GM12801 (cell line): Measurements from ENCODE around the gene MYCBP.

Experiments used
- TF ChIP-seq, protein P1 (sequence below): IDR thresholded peaks from one replicate; pipeline ENCODE4 v1.5.1; 2011; ENCODE audit warnings: control low read depth; ENCODE audit not compliant: insufficient read length; ENCODE audit errors: extremely low read depth

Gene MYCBP

DNA sequence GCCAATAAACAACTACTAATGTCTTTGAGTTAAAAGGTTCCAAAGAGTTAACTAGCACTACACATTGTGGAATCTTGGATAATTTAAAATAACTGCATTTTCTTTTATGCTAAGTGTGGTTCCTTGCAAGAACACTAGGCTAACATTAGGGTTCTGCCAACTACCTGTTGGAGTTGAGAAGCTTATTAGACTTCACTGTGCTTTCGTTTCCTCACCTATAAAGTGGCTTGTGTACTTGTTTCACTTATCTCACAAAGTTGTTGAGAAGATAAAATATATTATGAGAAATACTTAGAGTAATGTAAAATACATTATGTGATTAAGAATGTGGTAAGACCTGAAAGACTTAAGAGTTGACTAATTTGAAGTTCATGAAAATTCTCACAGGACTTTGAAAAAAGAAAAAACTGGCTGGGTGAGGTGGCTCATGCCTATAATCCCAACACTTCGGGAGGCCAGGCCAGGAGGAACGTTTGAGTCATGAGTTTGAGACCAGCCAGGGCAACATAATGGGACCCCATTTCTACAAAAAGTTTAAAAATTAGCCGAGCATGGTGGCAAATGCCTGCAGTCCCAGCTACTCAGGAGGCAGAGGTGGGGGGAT lies 7.9 kb downstream of the MYCBP start:
- TF ChIP-seq, protein P1, sequence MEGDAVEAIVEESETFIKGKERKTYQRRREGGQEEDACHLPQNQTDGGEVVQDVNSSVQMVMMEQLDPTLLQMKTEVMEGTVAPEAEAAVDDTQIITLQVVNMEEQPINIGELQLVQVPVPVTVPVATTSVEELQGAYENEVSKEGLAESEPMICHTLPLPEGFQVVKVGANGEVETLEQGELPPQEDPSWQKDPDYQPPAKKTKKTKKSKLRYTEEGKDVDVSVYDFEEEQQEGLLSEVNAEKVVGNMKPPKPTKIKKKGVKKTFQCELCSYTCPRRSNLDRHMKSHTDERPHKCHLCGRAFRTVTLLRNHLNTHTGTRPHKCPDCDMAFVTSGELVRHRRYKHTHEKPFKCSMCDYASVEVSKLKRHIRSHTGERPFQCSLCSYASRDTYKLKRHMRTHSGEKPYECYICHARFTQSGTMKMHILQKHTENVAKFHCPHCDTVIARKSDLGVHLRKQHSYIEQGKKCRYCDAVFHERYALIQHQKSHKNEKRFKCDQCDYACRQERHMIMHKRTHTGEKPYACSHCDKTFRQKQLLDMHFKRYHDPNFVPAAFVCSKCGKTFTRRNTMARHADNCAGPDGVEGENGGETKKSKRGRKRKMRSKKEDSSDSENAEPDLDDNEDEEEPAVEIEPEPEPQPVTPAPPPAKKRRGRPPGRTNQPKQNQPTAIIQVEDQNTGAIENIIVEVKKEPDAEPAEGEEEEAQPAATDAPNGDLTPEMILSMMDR = no peak

DNA sequence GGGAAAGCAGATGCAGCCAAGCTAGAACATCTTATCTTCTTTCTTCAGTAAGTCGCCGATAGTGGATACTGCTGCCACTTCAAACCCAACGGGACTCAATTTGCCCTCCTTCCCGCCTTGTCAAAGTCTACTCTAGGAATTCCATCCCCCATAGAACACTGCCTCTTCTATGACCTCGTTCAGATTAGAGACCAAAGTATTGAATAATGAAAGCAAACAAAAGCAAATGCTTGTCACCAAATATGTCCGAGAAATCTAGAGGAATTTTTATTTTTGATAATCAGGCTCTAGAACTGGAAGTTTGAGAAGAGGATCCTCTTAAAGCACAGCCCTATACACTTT lies 12.7 kb downstream of the MYCBP start:
- TF ChIP-seq, protein P1 = no peak

DNA sequence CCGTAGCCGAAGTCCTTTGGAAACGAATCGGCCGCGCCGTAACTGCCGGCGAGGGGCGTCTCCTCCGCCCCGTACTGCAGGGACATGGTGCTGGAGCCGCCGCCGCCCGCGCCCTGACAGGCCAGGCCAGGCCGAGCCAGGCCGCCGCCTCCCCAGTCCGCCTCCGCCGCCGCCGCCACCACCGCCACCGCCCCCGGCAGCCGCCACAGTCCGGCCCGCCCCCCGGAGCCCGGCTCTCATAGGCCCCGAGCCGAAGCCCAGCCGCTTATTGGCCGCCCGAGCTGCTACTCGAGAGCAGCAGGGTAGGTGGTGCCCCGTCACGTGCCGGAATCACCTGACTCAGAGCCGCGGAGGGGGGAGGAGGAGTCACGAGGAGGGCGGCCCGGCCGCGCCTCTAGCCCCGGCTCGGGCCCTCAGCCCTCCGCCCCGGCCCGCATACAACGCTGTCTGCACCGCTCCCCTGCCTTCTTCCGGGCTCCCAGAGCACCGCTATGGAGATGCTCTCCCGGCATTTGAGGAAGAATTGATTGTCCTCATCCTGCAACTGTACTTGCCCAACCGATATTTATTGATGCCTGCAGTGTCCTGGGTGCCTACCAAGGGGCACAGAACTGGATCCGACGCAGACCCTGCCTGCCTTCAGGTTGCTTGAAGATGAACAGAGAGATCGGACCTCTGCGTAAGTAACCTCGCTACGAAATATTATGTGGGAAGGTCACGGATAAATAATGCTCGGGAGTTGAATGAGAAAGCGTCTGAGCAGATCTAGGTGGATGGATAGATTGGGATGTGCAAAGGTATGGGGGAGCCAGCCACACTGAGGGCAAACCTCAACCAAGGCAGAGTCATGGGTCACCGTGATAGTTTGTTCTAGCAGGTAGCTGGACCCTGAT lies 13.3 kb downstream of the MYCBP start, which contains the start of gene RRAGC:
RRAGC (minus strand) TSS at position 212 of the 893 bp plus-strand sequence; CDS start at position 86, 126 bp downstream.
- TF ChIP-seq, protein P1 = no peak

DNA sequence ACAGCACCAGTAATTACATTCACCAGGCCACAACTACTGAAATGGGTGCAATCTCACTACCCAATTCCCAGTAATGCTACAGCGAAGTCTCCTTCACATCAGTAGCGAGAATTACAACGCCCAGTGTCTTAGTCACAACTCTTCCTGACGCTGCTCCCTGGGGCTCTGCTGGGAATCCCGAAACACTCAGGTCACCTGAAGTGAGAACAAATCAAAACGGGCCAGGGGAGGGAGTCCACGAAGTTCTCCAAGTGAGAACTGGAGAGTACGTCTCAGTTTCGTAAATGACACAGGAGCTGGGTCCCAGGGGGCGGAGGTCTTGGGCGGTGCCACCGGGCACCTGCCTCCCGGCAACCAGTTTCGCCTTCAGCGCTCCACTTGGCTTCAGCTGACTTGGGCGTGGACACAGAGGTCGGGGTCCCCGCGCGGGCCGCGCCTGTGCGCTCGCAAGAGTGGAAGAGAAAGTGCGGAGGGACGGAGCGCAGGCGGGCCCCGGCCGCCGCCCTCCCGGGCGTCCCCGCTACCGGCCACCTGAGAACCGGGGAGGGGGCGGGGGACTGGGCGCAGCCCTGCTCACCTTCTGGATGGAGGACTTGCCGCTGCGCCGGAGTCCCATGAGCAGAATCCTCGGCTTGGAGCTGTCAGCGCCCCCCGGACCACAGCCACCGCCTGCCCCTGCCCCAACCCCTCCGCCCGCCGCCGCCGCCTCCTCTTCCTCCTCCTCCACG lies 14.2 kb downstream of the MYCBP start:
- TF ChIP-seq, protein P1 = no peak

DNA sequence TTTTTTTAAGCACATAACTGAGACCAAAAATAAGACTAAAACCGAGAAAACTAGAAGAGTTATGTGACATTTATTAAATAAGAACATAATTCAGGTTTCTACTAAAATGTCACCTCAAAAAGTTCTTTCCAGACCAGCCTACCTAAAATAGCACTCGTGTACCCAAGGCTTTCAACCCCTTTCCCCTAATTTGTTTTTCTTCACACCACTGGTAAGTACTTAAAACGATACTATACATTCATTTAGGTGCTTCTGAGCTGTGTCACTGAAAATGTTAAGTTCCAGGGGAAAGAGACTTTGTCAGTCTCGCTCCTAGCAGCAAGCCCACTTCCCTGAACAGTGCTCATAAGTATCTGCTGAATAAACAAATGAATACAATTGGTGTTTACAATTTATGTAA lies 20.4 kb downstream of the MYCBP start:
- TF ChIP-seq, protein P1 = no peak

DNA sequence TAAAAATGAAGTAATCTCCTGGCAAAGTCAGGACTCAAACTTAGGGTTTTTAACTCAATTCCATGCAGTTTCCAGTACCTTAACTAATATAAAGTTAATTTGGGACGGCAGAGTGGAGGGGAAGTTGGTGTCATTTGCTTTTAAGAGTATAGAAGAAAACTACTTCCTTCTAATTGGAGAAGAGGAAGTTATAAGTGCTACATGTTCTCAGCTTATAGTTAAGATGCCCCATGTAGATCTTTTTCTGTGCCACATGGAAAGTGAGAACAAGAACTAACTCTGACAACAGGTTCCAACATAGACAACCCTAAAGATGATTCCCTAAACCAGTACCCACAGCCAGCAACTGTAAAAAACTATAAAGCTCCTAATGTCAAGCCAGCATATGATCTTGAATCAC lies 25.1 kb downstream of the MYCBP start:
- TF ChIP-seq, protein P1 = no peak

DNA sequence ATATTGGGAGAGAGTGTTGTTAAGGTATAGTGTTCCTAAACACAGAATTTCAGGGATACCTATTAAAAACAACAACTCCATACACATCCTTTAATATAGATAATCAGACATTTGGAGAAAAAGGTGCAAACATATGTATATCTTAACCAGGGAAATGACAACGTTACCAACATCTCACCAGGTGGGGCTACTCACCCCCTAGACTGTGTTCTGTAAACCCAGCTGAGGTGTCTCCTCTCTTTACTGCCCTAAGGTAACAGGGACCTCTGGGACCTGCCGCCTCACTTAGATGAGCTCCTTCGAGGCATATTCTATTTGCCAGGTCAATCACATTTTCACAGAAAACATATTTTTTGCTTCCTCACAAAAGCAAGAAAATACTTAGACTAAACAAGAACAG lies 26.9 kb downstream of the MYCBP start:
- TF ChIP-seq, protein P1 = no peak
